GM15510 (cell line): ENCODE data around the gene SEMA6A.

Experiments
- POLR2A ChIP-seq: IDR thresholded peaks from 3 replicates; pipeline ENCODE4 v1.6.1; 2011; ENCODE audit warnings: borderline replicate concordance; ENCODE audit not compliant: insufficient read length; ENCODE audit errors: extremely low read depth

The SEMA6A gene

GRCh38 chr5:116574367-116575325 lies at the start of gene SEMA6A:
Gene SEMA6A, minus strand, starts transcription at chr5:116574823. Its CDS starts 69,879 bp downstream, at chr5:116504944.
- peak; percentile 43 for TF ChIP-seq POLR2A

DNA sequence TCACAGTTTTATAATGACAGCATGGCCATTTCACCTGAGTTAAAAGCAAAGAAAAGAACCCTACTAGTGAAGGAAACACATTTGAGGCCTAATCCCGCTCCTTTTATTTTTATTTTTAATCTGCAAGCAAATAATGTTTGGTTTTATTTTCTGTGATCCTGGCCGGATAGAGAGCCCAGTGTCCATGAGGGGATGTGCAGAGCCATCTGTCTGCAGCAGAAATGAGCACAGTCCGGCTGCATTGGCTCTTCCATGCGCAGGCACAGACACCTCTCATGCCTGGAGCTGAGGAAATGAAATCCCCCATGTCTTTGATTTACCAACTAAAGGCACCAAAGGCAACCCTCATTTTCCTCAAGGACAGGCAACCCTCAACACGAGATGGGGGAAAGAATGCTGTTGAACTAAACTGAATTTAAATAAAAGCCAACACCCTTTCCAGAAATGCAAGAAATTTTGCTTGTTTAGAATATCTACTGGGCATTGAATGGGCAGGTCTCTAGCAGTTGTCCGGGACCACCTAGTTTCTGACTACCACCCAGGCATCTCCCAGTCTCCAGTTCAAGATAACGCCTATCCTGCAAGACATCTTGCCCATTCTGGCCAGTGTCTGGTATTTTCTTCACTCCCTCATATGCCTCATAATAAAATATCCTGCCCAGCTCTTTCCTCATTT lies 47.9 kb upstream of the SEMA6A start:
- TF ChIP-seq POLR2A: no peak

DNA sequence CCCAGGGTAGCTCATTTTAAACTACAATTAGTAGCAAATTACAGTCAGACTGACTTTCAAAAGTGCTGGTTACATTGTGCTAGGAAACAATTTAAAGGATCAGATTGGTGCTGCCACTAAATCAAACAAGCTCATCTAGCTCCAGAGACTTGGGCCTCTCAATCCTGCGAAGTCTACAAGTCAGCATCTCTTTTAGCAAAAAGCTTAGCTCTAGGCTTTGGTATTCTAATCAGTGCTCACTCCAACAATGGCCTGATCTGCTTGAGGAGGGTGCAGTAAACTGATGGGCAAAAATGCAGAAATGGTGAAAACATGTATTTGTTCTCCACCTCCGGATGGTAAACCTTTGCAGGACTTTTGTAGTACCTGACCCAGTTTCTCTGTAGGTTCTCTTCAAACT lies 47.0 kb upstream of the SEMA6A start:
- TF ChIP-seq POLR2A: no peak

GRCh38 chr5:116616876-116617275 lies 42.3 kb upstream of the SEMA6A start:
- no peak for TF ChIP-seq POLR2A

DNA sequence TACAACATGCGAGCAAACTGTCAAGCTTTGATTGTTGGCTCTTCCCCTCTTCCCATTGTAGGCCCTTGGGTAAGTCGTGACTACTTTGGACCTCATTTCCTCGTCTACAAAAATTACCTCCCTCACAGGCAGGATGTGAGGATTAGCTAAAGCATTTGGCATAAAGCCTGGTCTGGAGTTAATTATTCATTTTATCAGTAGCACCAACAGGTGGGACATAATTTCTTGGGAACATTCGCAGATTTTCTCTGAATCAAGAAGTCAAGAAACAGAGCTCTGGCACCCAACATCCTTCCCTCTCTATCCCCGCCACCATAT lies 39.9 kb upstream of the SEMA6A start:
- TF ChIP-seq POLR2A: no peak

- TF ChIP-seq POLR2A: no peak
Observed at GRCh38 chr5:116613445-116613844, 38.8 kb upstream of the SEMA6A start.

GRCh38 chr5:116612431-116612830 lies 37.8 kb upstream of the SEMA6A start:
- TF ChIP-seq POLR2A: no peak

- no peak for TF ChIP-seq POLR2A
Observed at GRCh38 chr5:116605310-116606070, 30.9 kb upstream of the SEMA6A start.

DNA sequence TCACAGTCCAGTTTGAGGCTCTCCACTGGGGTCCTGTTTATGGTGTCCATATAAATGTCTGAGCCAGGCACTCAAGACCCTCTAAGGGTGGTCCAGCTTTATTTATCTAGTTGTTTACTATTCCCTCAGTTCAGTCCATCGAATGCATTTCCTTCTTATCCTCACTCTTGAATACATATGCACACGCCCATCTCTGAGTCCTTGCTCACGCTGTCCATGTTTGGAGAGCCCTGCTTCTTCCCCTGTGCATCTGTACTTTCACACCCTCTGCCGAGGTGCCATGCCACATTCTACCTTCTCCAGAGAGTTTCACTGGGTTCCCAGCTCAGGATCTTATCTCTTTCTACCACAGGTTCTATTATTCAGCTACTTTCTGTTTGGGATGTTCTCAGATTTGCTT lies 30.2 kb upstream of the SEMA6A start:
- no peak for TF ChIP-seq POLR2A

GRCh38 chr5:116600876-116601275 lies 26.3 kb upstream of the SEMA6A start:
- TF ChIP-seq POLR2A: no peak

- TF ChIP-seq POLR2A: no peak
Observed at GRCh38 chr5:116598911-116599310, 24.3 kb upstream of the SEMA6A start.

DNA sequence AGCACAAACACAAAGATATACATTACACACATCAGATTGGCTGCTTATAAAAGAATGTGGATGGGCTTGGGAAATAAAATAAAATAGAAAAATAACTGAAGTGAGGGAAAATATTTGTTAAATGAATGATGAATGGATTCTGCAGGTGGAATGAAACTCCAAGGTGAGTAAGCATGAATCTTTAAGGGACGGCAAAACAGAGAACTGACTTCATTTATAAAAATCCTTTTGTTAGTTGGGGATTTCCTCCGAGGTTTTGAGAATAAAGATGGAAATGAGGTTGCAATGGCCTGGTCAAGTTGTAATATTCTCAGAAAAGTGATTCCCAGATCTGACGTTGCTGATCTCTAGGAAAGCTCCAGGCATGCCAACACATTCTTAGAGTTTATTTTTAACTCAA lies 20.9 kb upstream of the SEMA6A start:
- no peak for TF ChIP-seq POLR2A

- TF ChIP-seq POLR2A: no peak
Observed at GRCh38 chr5:116593340-116593739, 18.7 kb upstream of the SEMA6A start.

DNA sequence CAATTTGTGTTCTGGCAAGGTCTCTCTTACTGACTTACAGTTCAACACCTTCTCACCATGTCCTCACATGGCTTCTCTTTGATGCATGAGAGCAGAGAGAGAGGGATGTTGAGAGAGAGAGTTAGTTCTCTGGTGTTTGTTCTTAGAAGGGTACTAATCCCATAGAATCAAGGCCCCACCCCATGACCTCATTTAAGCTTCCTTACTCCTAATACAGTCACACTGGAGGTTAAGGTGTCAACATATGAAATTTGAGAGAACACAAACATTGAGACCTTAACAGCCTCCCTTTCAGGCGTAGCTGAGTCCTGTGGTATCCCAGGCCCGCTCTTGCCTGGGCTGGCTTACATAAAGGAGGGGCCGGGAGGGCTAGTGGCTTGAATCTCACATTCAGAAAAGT lies 10.6 kb upstream of the SEMA6A start:
- no peak for TF ChIP-seq POLR2A

DNA sequence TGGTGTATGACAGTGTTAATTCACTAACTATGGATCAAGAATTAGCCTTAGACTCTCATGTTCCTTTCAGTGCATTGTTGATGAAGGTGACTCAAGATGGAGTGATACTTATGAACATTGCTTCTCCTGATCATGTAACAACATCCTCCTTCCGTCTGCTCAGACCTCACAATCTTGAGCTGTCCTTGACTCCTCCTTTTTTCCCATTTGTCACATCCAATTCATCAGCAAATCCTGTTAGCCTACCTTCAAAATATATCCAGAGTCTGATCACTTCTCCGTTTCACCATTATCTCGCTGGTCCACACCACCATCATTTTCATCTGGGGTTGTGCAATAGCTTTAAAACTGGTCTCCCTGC lies 9.2 kb upstream of the SEMA6A start:
- TF ChIP-seq POLR2A: no peak
